Measurements from ENCODE around the gene ZNF75A.

The ZNF75A gene

GRCh38 chr16:3289998-3290673 is 15.2 kb upstream of the ZNF75A start:
- DNase-seq = no peak

- no peak for DNase-seq
Measured at GRCh38 chr16:3292604-3293003, 12.7 kb upstream of the ZNF75A start.

GRCh38 chr16:3295209-3295608 is 10.1 kb upstream of the ZNF75A start:
- DNase-seq = no peak

DNA sequence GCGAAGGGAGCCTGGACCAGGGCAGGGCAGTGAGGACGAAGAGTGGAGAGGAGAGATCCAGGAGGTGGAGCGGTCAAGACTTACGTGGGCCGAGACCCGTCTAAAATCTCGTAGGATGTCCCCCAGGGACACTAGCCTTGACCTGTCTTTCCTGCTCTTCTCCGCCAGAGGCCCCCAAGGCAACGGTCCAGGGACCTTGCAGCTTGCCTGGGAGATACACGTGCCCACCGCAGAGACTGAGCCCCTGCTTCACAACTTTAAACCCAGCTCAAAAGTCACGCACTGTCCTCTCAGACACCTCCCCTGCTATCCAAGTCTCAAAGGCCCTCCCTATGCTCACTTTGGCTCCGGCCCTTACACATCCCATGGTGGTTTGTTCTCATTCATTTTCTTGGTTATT is 9.5 kb upstream of the ZNF75A start:
- DNase-seq = no peak

DNA sequence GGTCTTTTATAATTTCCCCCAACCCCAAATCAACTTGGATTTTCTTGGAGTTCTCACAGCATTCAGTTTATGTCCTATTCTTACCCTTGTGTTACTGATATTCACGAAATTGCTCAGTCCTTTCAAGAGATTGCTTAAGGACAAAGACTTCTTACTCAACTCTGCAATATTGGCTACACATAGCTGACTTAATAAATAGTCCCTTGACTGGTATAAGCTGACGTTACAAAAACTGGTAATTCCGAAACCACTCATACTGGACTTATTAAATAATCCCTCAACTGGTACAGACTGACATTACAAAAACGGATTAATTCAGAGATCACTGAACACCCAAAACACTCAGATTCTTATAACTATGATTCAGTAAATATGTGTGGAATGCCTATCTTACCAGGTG is 927 bp upstream of the ZNF75A start:
- DNase-seq = no peak

GRCh38 chr16:3306078-3306477 is 781 bp downstream of the ZNF75A start:
- DNase-seq = no peak

DNA sequence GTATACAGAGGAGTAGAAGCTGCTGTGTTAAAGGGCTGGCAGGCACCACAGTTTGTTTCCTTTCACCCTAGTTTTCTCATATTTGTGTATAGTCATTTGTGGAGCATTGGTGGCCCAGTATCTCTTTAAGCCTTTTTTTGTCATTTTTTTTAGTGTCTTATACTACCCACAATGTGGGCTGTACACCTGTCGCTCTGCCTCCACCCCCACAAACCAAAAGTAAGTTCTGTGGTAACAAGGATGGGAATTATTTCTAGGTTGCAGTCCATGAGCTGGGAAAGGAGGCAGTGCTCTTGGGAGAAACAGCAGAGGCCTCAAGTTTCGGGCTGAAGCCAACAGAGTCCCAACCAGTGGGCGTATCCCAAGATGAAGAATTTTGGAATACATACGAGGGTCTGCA is 6.2 kb downstream of the ZNF75A start:
- DNase-seq = no peak

DNA sequence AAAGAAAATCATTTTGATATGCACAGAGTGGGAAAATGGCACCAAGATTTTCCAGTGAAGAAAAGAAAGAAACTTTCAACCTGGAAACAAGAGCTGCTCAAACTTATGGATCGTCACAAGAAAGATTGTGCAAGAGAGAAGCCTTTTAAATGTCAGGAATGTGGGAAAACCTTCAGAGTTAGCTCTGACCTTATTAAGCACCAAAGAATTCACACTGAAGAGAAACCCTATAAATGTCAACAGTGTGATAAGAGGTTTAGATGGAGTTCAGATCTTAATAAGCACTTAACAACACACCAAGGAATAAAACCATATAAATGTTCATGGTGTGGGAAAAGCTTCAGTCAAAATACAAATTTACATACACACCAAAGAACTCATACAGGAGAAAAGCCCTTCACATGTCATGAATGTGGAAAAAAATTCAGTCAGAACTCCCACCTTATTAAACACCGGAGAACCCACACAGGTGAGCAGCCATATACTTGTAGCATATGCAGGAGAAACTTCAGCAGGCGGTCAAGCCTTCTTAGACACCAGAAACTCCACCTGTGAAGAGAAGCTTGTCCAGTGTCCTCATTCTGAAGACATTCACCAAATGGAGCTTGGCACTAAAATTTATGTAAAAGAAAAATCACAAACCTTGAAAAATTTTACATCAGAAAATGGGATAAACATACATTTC is 12.2 kb downstream of the ZNF75A start:
- no peak for DNase-seq

DNA sequence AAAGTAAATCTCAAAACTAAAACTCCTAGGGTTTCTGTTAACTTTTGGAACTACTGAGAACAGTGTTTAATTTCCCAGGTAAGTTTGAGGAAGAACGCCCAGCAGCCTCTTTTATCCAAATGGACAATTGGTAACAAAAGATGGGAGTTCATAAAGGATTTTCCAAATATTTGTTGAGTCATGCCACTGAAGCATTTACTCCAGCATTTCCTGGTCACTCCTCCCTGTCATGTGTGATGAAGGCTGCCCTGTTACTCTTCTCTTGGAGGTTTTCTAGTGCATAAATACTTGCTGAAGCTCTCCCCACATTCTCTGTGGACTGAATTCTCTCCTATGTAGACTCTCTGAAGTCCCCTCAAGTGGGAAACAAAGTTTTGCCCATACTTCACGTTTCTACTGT is 16.5 kb downstream of the ZNF75A start:
- no peak for DNase-seq

- DNase-seq = no peak
Measured at GRCh38 chr16:3327514-3327913, 22.2 kb downstream of the ZNF75A start.

DNA sequence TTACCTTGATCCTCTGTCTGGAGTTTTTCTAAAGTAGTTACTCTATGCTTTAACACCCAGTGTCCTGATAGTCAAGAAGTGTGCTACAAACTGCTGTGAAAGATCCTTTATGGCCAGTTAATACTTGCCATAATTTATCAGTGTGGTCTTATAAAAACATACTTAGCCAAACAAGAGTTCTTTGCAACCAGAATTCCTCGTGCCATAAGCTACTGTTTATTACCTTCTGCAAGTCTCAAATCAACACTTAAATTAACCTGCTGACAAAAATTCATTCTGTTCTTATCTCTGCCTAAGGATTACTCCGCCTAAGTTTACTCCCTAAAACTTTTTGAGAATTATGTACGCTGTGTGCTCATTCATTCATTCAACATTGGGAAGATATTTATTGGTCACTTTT is 22.8 kb downstream of the ZNF75A start:
- DNase-seq = no peak

DNA sequence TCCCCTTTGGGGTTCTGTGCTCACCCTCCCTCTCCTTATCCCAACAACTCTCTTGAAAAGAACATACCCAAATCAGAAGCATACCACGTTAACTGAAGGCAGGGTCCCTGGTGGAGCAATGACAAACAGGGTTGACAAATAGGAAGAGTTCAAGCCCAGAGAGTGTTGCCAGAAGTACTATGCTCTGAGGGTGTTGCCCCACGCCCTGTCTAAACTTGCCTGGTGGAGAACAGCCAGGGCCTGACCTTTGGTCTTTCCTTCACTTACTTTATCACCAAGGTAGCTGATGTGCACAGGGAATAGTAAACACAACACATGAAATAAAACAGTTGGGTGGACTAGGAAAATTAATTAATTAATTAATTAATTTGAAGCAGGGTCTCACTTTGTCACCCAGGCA is 23.3 kb downstream of the ZNF75A start:
- no peak for DNase-seq

- no peak for DNase-seq
Measured at GRCh38 chr16:3346041-3346440, 40.7 kb downstream of the ZNF75A start.

DNA sequence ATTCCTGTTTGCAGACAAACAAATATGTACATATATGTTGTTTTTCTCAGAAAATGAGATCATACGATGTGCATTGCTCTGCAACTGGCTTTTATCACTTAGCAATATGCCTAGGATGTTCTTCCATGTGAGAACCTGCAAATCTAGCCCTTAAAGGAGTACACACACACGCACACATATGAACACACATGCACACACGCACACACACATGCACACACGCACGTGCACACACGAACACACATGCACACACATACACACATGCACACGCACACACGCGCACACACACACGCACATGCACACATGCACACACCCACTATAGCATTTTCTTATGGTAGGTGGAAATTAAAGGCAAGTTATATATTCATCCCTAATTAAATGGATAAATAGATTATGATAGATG is 42.3 kb downstream of the ZNF75A start:
- no peak for DNase-seq

GRCh38 chr16:3348547-3349167 is 43.4 kb downstream of the ZNF75A start:
- no peak for DNase-seq

DNA sequence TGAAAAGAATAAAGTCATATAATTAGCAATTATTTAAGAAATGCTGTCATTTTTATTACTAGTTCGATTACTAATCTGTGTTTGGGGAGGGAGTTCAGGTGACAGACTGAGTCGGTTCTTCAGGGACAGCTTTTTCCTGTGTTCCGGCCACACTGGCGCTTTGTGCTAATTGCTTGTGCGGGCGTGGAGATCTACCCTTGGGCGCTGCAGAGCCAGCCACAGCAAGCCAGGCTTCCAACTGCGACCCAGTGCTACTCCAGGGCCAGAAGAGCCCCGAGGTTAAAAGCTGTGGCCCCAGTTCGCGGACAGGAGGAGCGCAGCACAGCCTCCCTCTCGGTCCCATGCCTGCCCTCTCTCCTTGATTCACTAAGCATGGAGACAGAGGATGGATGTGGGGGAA is 43.9 kb downstream of the ZNF75A start:
- DNase-seq = no peak

DNA sequence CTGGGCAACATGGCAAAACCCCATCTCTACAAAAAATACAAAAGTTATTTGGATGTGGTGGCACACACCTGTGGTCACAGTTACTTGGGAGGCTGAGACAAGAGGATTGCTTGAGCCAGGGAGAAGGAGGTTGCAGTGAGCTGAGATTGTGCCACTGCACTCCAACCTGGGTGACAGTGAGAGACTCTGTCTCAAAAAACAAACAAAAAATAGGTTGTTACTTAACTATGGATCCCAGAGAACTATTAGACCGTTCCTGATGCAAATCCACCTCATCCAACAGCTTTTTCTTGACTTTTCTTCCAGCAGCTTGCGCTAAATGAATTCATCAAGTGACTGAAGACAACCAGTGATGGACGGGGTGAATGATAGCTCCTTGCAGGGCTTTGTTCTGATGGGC is 50.3 kb downstream of the ZNF75A start, which contains the start of gene OR2C1:
Gene OR2C1, plus strand, starts transcription at position 301 of the 400 bp plus-strand sequence. Its CDS starts 52 bp downstream, at position 353.
- DNase-seq = no peak

DNA sequence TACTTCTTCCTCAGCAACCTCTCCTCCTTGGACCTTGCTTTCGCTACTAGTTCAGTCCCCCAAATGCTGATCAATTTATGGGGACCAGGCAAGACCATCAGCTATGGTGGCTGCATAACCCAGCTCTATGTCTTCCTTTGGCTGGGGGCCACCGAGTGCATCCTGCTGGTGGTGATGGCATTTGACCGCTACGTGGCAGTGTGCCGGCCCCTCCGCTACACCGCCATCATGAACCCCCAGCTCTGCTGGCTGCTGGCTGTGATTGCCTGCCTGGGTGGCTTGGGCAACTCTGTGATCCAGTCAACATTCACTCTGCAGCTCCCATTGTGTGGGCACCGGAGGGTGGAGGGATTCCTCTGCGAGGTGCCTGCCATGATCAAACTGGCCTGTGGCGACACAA is 50.8 kb downstream of the ZNF75A start:
- no peak for DNase-seq

DNA sequence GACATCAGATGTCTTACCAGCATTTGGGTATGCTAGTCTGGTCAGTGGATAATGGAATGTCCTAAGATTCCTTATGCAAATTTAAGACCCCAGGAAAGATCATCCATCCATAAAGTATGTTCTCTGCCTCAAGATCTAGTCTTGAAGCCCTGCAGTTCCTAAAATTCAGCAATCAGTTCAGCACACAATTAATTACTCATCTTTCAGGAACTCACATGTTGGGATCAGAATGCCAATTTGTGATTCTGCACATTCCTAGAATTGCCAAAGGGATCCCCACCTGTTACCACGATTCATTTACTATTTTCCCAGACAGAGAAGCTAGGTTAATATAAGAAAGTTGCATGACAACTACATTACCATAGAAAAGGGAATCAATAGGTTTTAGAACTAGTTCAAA is 53.6 kb downstream of the ZNF75A start:
- no peak for DNase-seq

- DNase-seq = no peak
Measured at GRCh38 chr16:3362931-3363330, 57.6 kb downstream of the ZNF75A start.

DNA sequence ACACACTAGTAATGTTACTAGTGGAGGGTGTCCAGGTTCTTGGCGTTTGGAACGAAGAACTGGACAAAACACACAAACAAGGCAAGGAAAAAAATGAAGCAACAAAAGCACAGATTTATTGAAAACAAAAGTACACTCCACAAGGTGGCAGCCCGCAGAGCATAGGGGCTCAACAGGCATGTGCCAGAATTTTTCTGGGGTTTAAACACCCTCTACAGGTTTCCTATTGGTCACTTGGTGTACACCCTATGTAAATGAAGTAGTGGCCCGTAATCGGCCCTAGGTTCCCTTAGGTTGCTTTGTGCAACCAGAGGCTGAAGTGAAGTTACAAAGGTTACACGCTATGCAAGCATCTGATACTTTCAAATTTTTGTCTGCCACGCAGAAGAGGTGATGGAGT is 58.5 kb downstream of the ZNF75A start:
- no peak for DNase-seq

DNA sequence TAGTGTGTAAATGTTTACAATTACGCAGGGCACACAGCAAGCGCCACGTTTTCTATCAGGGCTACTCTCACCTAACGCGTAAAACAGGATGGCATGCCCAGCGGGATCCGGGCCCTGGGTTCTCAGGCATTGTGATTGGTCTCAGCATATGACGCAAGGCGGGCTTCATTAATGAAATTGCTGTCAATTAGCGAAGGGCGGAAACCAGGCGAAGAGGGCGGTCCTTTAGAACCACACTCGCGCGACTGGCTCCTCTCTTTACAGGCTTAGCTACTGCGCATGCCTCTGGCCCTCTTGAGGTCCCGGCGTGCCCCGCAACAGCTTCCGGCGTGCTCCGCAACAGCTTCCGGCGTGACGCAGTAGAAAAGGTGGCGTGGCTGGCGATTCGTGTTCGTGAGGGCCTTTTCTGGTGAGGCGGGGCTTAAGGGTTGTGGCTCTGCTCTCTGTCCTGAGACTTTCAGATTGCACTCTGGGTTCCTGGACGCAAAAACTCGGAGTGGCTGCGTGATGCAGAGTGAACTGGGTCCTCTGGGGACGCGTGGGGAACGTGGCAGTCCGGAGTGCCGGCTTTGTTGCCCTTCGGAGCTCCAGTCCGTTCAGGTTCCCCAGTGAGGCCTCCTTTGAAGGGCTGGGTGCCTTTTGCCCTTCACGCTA is 59.6 kb downstream of the ZNF75A start:
- peak; percentile 89 for DNase-seq
